ENCODE results near the gene MAML3. TPM values are rescaled to one million over a fixed set of nuclear protein-coding genes. Genes with fewer than 3 reads are reported as not detected.

Gene MAML3
- total RNA-seq, 1 experiment from 2014 or later: 12.1 TPM

- H3K36me3 ChIP-seq (ENCODE audit: control insufficient read depth, insufficient read depth, low read length): no peaks in the 10 kb centered on the region
- BruUV-seq (replicated peaks): no TSS peak
- no peaks in the 10 kb centered on the region for H3K9me3 ChIP-seq
- H3K9me3 Mint-ChIP-seq (ENCODE audit: unreplicated experiment): no peaks in the 10 kb centered on the region
- no peak overlapping the region for H3K4me3 ChIP-seq (ENCODE audit: low read depth, low read length)
- H3K27ac Mint-ChIP-seq (ENCODE audit: unreplicated experiment): peak overlapping the region; percentile 90
- H3K27me3 ChIP-seq (replicated peaks; ENCODE audit: control insufficient read depth, insufficient read depth, low read length): no peaks in the 10 kb centered on the region
- no peak for DNase-seq
- intact Hi-C loops (cut with micrococcal nuclease; ENCODE audit: unreplicated experiment): loop anchor here (5.0 kb wide), 2 partner anchors 195 to 390 kb away; no protein-coding TSS in a partner anchor
- no peak for TF ChIP-seq CTCF (IDR thresholded peaks at IDR 0.05; ENCODE audit: insufficient read depth in 1 of 2, low read depth in 1 of 2, low read length in 1 of 2, severe bottlenecking in 1 of 2, unreplicated experiment in 1 of 2)
- CTCF ChIA-PET: interaction anchor here (0.5 kb wide), 1 partner anchor 11 kb away, joined by 3 read pairs; no protein-coding TSS in a partner anchor
- H3K27me3 Mint-ChIP-seq (ENCODE audit: insufficient read depth, unreplicated experiment): no peaks in the 10 kb centered on the region
- POLR2A ChIA-PET: no interaction called here
- peaks cover 55% of the 10 kb centered on the region for H3K4me1 Mint-ChIP-seq (ENCODE audit: low read depth, unreplicated experiment)
- peak overlapping the region; percentile 20 for H3K4me3 Mint-ChIP-seq (ENCODE audit: unreplicated experiment)
- H3K4me1 ChIP-seq: peaks cover 67% of the 10 kb centered on the region
- H3K36me3 Mint-ChIP-seq (ENCODE audit: insufficient read depth, unreplicated experiment): peaks cover 6% of the 10 kb centered on the region
Observed at GRCh38 chr4:140047017-140047640, 106.9 kb downstream of the MAML3 start.

- no peak for DNase-seq
- H3K9me3 ChIP-seq: no peaks in the 10 kb centered on the region
- TF ChIP-seq CTCF (IDR thresholded peaks at IDR 0.05; ENCODE audit: insufficient read depth in 1 of 2, low read depth in 1 of 2, low read length in 1 of 2, severe bottlenecking in 1 of 2, unreplicated experiment in 1 of 2): no peak
- no peaks in the 10 kb centered on the region for H3K27me3 Mint-ChIP-seq (ENCODE audit: insufficient read depth, unreplicated experiment)
- intact Hi-C loops (cut with micrococcal nuclease; ENCODE audit: unreplicated experiment): loop anchor here (5.0 kb wide), 2 partner anchors 194 to 389 kb away; no protein-coding TSS in a partner anchor
- POLR2A ChIA-PET: no interaction called here
- H3K4me3 ChIP-seq (ENCODE audit: low read depth, low read length): no peak overlapping the region
- no peaks in the 10 kb centered on the region for H3K9me3 Mint-ChIP-seq (ENCODE audit: unreplicated experiment)
- H3K27ac Mint-ChIP-seq (ENCODE audit: unreplicated experiment): peak overlapping the region; percentile 90
- H3K4me1 ChIP-seq: peaks cover 67% of the 10 kb centered on the region
- CTCF ChIA-PET: no interaction called here
- H3K4me3 Mint-ChIP-seq (ENCODE audit: unreplicated experiment): peak overlapping the region; percentile 20
- H3K27me3 ChIP-seq (replicated peaks; ENCODE audit: control insufficient read depth, insufficient read depth, low read length): no peaks in the 10 kb centered on the region
- H3K36me3 ChIP-seq (ENCODE audit: control insufficient read depth, insufficient read depth, low read length): no peaks in the 10 kb centered on the region
- H3K36me3 Mint-ChIP-seq (ENCODE audit: insufficient read depth, unreplicated experiment): peaks cover 6% of the 10 kb centered on the region
- BruUV-seq (replicated peaks): no TSS peak
- H3K4me1 Mint-ChIP-seq (ENCODE audit: low read depth, unreplicated experiment): peaks cover 55% of the 10 kb centered on the region
Observed at GRCh38 chr4:140046543-140046942, 107.4 kb downstream of the MAML3 start.

GRCh38 chr4:140046016-140046415 lies 108.0 kb downstream of the MAML3 start:
- ChIA-PET CTCF (no interaction called here), POLR2A (no interaction called here)
- peaks cover 6% of the 10 kb centered on the region for H3K36me3 Mint-ChIP-seq (ENCODE audit: insufficient read depth, unreplicated experiment)
- Histone ChIP-seq H3K4me3 (ENCODE audit: low read depth, low read length) (no peak overlapping the region), H3K4me1 (peaks cover 66% of the 10 kb centered on the region), H3K27me3 (replicated peaks; ENCODE audit: control insufficient read depth, insufficient read depth, low read length) (no peaks in the 10 kb centered on the region), H3K9me3 (no peaks in the 10 kb centered on the region), H3K36me3 (ENCODE audit: control insufficient read depth, insufficient read depth, low read length) (no peaks in the 10 kb centered on the region)
- no peak overlapping the region for H3K4me3 Mint-ChIP-seq (ENCODE audit: unreplicated experiment)
- no peaks in the 10 kb centered on the region for H3K9me3 Mint-ChIP-seq (ENCODE audit: unreplicated experiment)
- H3K27ac Mint-ChIP-seq (ENCODE audit: unreplicated experiment): peak overlapping the region; percentile 90
- H3K27me3 Mint-ChIP-seq (ENCODE audit: insufficient read depth, unreplicated experiment): no peaks in the 10 kb centered on the region
- H3K4me1 Mint-ChIP-seq (ENCODE audit: low read depth, unreplicated experiment): peaks cover 55% of the 10 kb centered on the region
- DNase-seq: no peak
- no peak for TF ChIP-seq CTCF (IDR thresholded peaks at IDR 0.05; ENCODE audit: insufficient read depth in 1 of 2, low read depth in 1 of 2, low read length in 1 of 2, severe bottlenecking in 1 of 2, unreplicated experiment in 1 of 2)
- intact Hi-C loops (cut with micrococcal nuclease; ENCODE audit: unreplicated experiment): loop anchor here (5.0 kb wide), 2 partner anchors 194 to 389 kb away; no protein-coding TSS in a partner anchor
- BruUV-seq (replicated peaks): no TSS peak

Data from Caco-2 (cell line).